IMR-90 (cell line): ENCODE measurements around the gene ARHGAP10. TPM values are rescaled to one million over a fixed set of nuclear protein-coding genes. Genes with fewer than 3 reads are reported as not detected.

ENCODE experiments used
- ATAC-seq: fragments of 200-7000 bp; cut with Tn5 transposase; 2 replicates; pipeline ENCODE4 v1.9.1; 2020; ENCODE audit warnings: low read depth, mild to moderate bottlenecking, moderate library complexity
- BruUV-seq: library from RNA; stranded (reverse); fragments of 400-500 nt; replicated peaks from 2 replicates; lab custom pipeline; 2021; lab: Mats Ljungman, UMichigan
- CTCF ChIA-PET: fragments of 300-600 bp; formaldehyde crosslinking; extraction: SDS; loops from one replicate; lab custom pipeline; 2021; ENCODE audit warnings: antibody characterized with exemption; lab: Yijun Ruan, JAX
- POLR2A ChIA-PET: fragments of 300-600 bp; sonication (Branson Sonifier 250); formaldehyde crosslinking; loops from one replicate; lab custom pipeline; 2022; ENCODE audit warnings: antibody characterized with exemption; ENCODE audit not compliant: unreplicated experiment; lab: Charles Lee
- DNase-seq: peaks from one replicate; pipeline ENCODE4 v3.0.0; 2013
- H2AFZ ChIP-seq: replicated peaks from 2 replicates; pipeline ENCODE3; 2013; ENCODE audit warnings: low read length, mild to moderate bottlenecking; ENCODE audit not compliant: poor library complexity
- H2AK5ac ChIP-seq: 2 replicates; pipeline ENCODE4 v1.6.1; 2013; ENCODE audit warnings: low read depth, low read length, inconsistent platforms
- H2AK9ac ChIP-seq: replicated peaks from 2 replicates; pipeline ENCODE3; 2013; ENCODE audit warnings: mild to moderate bottlenecking, low read depth, low read length, moderate library complexity; ENCODE audit not compliant: poor library complexity
- H2BK120ac ChIP-seq: 2 replicates; pipeline ENCODE4 v1.6.1; 2013; ENCODE audit warnings: low read depth, low read length, inconsistent platforms
- H2BK15ac ChIP-seq: 3 replicates; pipeline ENCODE4 v1.6.1; 2013; ENCODE audit warnings: low read depth, low read length, inconsistent platforms
- H2BK20ac ChIP-seq: 2 replicates; pipeline ENCODE4 v1.6.1; 2013; ENCODE audit warnings: low read depth, mild to moderate bottlenecking, inconsistent platforms, low read length, moderate library complexity
- H2BK5ac ChIP-seq: 2 replicates; pipeline ENCODE4 v1.6.1; 2013; ENCODE audit warnings: mild to moderate bottlenecking, low read depth, low read length, inconsistent platforms; ENCODE audit not compliant: poor library complexity, severe bottlenecking
- H3K14ac ChIP-seq: replicated peaks from 2 replicates; pipeline ENCODE4 v1.6.1; 2013; ENCODE audit warnings: low read depth, low read length, inconsistent platforms
- H3K18ac ChIP-seq: 2 replicates; pipeline ENCODE4 v1.6.1; 2013; ENCODE audit warnings: low read depth, low read length, control low read depth
- H3K23ac ChIP-seq: 2 replicates; pipeline ENCODE4 v1.6.1; 2013; ENCODE audit warnings: low read depth, low read length, inconsistent platforms
- H3K27ac ChIP-seq: 2 replicates; pipeline ENCODE4 v1.5.1; 2013; ENCODE audit warnings: mild to moderate bottlenecking, control low read depth, low read length; ENCODE audit not compliant: insufficient read depth
- H3K27me3 ChIP-seq: 2 replicates; pipeline ENCODE4 v1.6.1; 2013; ENCODE audit warnings: low read length; ENCODE audit not compliant: control insufficient read depth, insufficient read depth
- H3K36me3 ChIP-seq: 2 replicates; pipeline ENCODE4 v1.6.1; 2013; ENCODE audit warnings: low read length, mixed read lengths; ENCODE audit not compliant: control insufficient read depth, insufficient read depth
- H3K4ac ChIP-seq: 2 replicates; pipeline ENCODE4 v1.6.1; 2013; ENCODE audit warnings: low read depth, low read length, inconsistent platforms
- H3K4me1 ChIP-seq: 2 replicates; pipeline ENCODE4 v1.6.1; 2013; ENCODE audit warnings: low read length, mixed read lengths; ENCODE audit not compliant: control insufficient read depth, insufficient read depth
- H3K4me2 ChIP-seq: 2 replicates; pipeline ENCODE4 v1.6.1; 2013; ENCODE audit warnings: low read depth, mild to moderate bottlenecking, control low read depth, low read length, moderate library complexity
- H3K4me3 ChIP-seq: 2 replicates; pipeline ENCODE4 v1.5.1; 2013; ENCODE audit warnings: low read depth, mild to moderate bottlenecking, control low read depth, low read length, moderate library complexity; ENCODE audit not compliant: insufficient read depth
- H3K56ac ChIP-seq: 2 replicates; pipeline ENCODE4 v1.6.1; 2013; ENCODE audit warnings: low read length, inconsistent platforms; ENCODE audit not compliant: insufficient read depth; ENCODE audit errors: extremely low read depth
- H3K79me1 ChIP-seq, 2 experiments: 2 replicates each; pipeline ENCODE4 v1.6.1; 2013; ENCODE audit warnings: low read length in 2 of 2, inconsistent platforms in 1 of 2, low read depth in 1 of 2
- H3K9ac ChIP-seq: 2 replicates; pipeline ENCODE4 v1.6.1; 2013; ENCODE audit warnings: low read depth, low read length, control low read depth
- H3K9me1 ChIP-seq: 2 replicates; pipeline ENCODE4 v1.6.1; 2013; ENCODE audit warnings: low read length, inconsistent platforms; ENCODE audit not compliant: insufficient read depth
- H3K9me3 ChIP-seq: 2 replicates; pipeline ENCODE4 v1.6.1; 2013; ENCODE audit warnings: low read length; ENCODE audit not compliant: control insufficient read depth, insufficient read depth
- H4K20me1 ChIP-seq: 2 replicates; pipeline ENCODE4 v1.6.1; 2013; ENCODE audit warnings: low read length, inconsistent platforms; ENCODE audit not compliant: insufficient read depth
- H4K5ac ChIP-seq: 2 replicates; pipeline ENCODE4 v1.6.1; 2013; ENCODE audit warnings: mild to moderate bottlenecking, low read depth, low read length, control low read depth
- H4K8ac ChIP-seq, 2 experiments: 2 replicates each; pipeline ENCODE4 v1.6.1; 2013; ENCODE audit warnings: low read depth in 2 of 2, low read length in 2 of 2, control low read depth in 1 of 2, inconsistent platforms in 1 of 2
- H4K91ac ChIP-seq: 2 replicates; pipeline ENCODE4 v1.6.1; 2013; ENCODE audit warnings: low read depth, low read length, inconsistent platforms; ENCODE audit not compliant: insufficient read depth
- FOS ChIP-seq: fragments of 150-350 bp; IDR thresholded peaks from 2 replicates; pipeline ENCODE4 v1.6.1; 2016; ENCODE audit warnings: low read depth, low read length
- WGBS, 2 experiments: methylation state at CpG; one replicate each; pipeline versions ENCODE4 v1.1.5 to v1.1.7; 2013; ENCODE audit warnings: missing lambda C conversion rate in 2 of 2; ENCODE audit not compliant: insufficient read length in 1 of 2; ENCODE audit errors: extremely low coverage in 2 of 2; 5-methylcytosine and 5-hydroxymethylcytosine counted together
- dilution Hi-C: fragments of 300-500 bp; cut with HindIII; formaldehyde crosslinking; loops from one replicate; pipeline ENCODE4 v1.14.3; 2018; ENCODE audit warnings: low sequenced_read_pairs; ENCODE audit not compliant: unreplicated experiment
- in situ Hi-C: fragments of 300-500 bp; cut with MboI; formaldehyde crosslinking; loops from 3 replicates; pipeline ENCODE4 v1.14.3; 2019; ENCODE audit warnings: low sequenced_read_pairs, inconsistent platforms, mixed read lengths
- intact Hi-C: fragments of 100-400 bp; cut with micrococcal nuclease; formaldehyde crosslinking; loops from 2 replicates; pipeline ENCODE4 v1.10.0; 2022
- polyA plus RNA-seq, 3 experiments: library from polyadenylated mRNA; depleted of rRNA; stranded (reverse); fragments of >200 nt; gene quantifications; 2 replicates each; pipeline ENCODE4 v1.2.3, GENCODE V29; 2012; ENCODE audit warnings: low replicate concordance in 1 of 3
- total RNA-seq: library from RNA; depleted of rRNA; stranded (reverse); fragments of >200 nt; gene quantifications from 2 replicates; pipeline ENCODE4 v1.2.3, GENCODE V29; 2012
- TF ChIP-seq, protein P1 (sequence below): fragments of 150-350 bp; IDR thresholded peaks from 2 replicates; pipeline ENCODE4 v1.6.1; 2016; ENCODE audit warnings: low read depth, mild to moderate bottlenecking, low read length, moderate library complexity, borderline replicate concordance

Gene ARHGAP10
- total and polyA plus RNA-seq, 2 of the 4 experiments (the other 2 are of a cell fraction) = 27.1 to 29.4 TPM

GRCh38 chr4:147760695-147761094 lies 28.8 kb downstream of the ARHGAP10 start:
- DNase-seq = no peak
- no CpG with 5 or more reads among the region's 1 CpG for WGBS, 2 experiments

More at GRCh38 chr4:147760695-147761094, 28.8 kb downstream of the ARHGAP10 start:
- in situ Hi-C loops (no loop called here), intact Hi-C loops (no loop called here), dilution Hi-C loops (no loop called here)
- H3K79me1 ChIP-seq = peaks cover 33 to 74% of the 10 kb centered on the region in 2 experiments
- no peak overlapping the region for H3K56ac ChIP-seq
- no peak overlapping the region for H3K23ac ChIP-seq
- no peaks in the 10 kb centered on the region; the same call in 1 of the 2 replicates for H3K36me3 ChIP-seq
- TF ChIP-seq, protein P1, sequence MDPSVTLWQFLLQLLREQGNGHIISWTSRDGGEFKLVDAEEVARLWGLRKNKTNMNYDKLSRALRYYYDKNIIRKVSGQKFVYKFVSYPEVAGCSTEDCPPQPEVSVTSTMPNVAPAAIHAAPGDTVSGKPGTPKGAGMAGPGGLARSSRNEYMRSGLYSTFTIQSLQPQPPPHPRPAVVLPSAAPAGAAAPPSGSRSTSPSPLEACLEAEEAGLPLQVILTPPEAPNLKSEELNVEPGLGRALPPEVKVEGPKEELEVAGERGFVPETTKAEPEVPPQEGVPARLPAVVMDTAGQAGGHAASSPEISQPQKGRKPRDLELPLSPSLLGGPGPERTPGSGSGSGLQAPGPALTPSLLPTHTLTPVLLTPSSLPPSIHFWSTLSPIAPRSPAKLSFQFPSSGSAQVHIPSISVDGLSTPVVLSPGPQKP = no peak
- TF ChIP-seq FOS = no peak
- no peak overlapping the region for H2AFZ ChIP-seq
- no peaks in the 10 kb centered on the region for H3K27me3 ChIP-seq
- ChIA-PET POLR2A (no interaction called here), CTCF (no interaction called here)
- H3K14ac ChIP-seq = no peak overlapping the region
- peaks cover 18% of the 10 kb centered on the region for H4K20me1 ChIP-seq
- H2AK5ac ChIP-seq = no peak overlapping the region
- H2BK20ac ChIP-seq = no peak overlapping the region
- peaks cover 19% of the 10 kb centered on the region for H3K9me1 ChIP-seq
- peaks cover 12% of the 10 kb centered on the region for H3K4me1 ChIP-seq
- H3K4me3 ChIP-seq = no peak overlapping the region
- H3K27ac ChIP-seq = no peak overlapping the region
- H4K91ac ChIP-seq = no peak overlapping the region
- peak overlapping the region; percentile 34; the same call in 1 of the 2 replicates for H3K18ac ChIP-seq
- no peak overlapping the region for H3K4ac ChIP-seq
- peak overlapping the region; percentile 31; the same call in 1 of the 2 replicates for H4K5ac ChIP-seq
- H4K8ac ChIP-seq = no peak overlapping the region
- H3K4me2 ChIP-seq = no peak overlapping the region
- BruUV-seq = no TSS peak
- no peak overlapping the region for H2BK5ac ChIP-seq
- no peak for ATAC-seq
- H2BK15ac ChIP-seq = no peak overlapping the region
- no peak overlapping the region for H2BK120ac ChIP-seq
- H3K9me3 ChIP-seq = no peaks in the 10 kb centered on the region
- no peak overlapping the region for H3K9ac ChIP-seq
- H2AK9ac ChIP-seq = no peak overlapping the region
